ENCODE data around the gene OR51B4. TPM values are rescaled to one million over a fixed set of nuclear protein-coding genes. Genes with fewer than 3 reads are reported as not detected.

OR51B4 gene
- total and polyA plus RNA-seq, 2 donors (not counting 3 experiments of a cell fraction or from before 2014, with no cell fraction given): 0.08 TPM; not detected in 1

DNA sequence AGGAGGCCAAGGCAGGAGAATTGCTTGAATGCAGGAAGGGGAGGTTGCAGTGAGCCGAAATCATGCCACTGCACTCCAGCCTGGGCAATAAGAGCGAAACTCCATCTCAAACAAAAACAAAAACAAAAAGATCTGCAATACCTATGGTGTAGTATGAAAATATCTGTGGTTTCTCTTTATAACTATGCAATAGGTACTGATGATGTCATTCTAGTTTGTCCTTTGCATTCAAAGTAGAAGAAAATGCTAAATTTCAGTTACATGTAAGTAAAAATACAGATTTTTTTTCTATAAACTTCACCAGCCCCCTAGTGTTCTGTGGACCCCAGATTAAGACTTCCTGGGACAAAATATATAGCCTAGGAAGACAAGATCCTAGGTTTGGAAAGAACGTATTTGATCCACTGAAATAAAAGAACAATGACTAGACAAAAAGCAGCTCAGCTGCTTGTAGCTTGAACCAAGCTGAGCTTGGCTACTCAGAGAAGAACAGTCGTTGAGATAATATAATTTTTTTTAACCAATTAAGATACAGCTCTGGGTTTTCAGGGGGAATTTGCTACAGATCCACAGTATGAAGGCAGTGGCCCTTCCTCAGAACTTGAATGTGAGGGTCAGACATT is 29.2 kb downstream of the OR51B4 start:
- Histone ChIP-seq H3K4me2 (ENCODE audit: insufficient read depth, low read length) (no peak overlapping the region), H2AFZ (ENCODE audit: low read depth, low read length) (no peak overlapping the region), H3K9me1 (replicated peaks; ENCODE audit: control insufficient read depth, extremely low read depth, insufficient read depth, low read length) (no peaks in the 10 kb centered on the region), H3K4me3 (replicated peaks in 1 of 3; ENCODE audit: insufficient read depth in 1 of 3, low read depth in 1 of 3, low read length in 3 of 3) (no peak overlapping the region), H3K27me3 (ENCODE audit: control insufficient read depth in 2 of 2, insufficient read depth in 2 of 2, low read length in 2 of 2) (no peaks in the 10 kb centered on the region), H3K79me2 (ENCODE audit: control insufficient read depth, insufficient read depth, low read length) (no peaks in the 10 kb centered on the region), H4K20me1 (replicated peaks; ENCODE audit: control insufficient read depth, extremely low read depth, insufficient read depth, low read length) (no peaks in the 10 kb centered on the region), H3K9me3 (replicated peaks; ENCODE audit: control insufficient read depth, insufficient read depth, low read length) (no peaks in the 10 kb centered on the region), H3K4me1 (ENCODE audit: control insufficient read depth, extremely low read depth, insufficient read depth, low read length) (no peaks in the 10 kb centered on the region), H3K27ac (ENCODE audit: insufficient read depth, low read depth, low read length) (no peak overlapping the region), H3K9ac (replicated peaks; ENCODE audit: extremely low read depth, insufficient read depth, low read length) (no peak overlapping the region), H3K36me3 (ENCODE audit: control insufficient read depth in 2 of 2, extremely low read depth in 1 of 2, insufficient read depth in 2 of 2, low read length in 2 of 2) (no peaks in the 10 kb centered on the region)
- intact Hi-C loops (cut with micrococcal nuclease) (no loop called here), dilution Hi-C loops (cut with MboI; ENCODE audit: extremely low pct_ligation_motif_present, low sequenced_read_pairs) (no loop called here)
- ChIA-PET POLR2A (no interaction called here), CTCF (no interaction called here)
- no peak for FAIRE-seq
- TF ChIP-seq MYC (IDR thresholded peaks at IDR 0.05; ENCODE audit: low read depth, low read length) (no peak), EZH2 (IDR thresholded peaks at IDR 0.05; ENCODE audit: borderline replicate concordance, low read depth, low read length, severe bottlenecking) (no peak), GATA2 (IDR thresholded peaks at IDR 0.05; ENCODE audit: insufficient read depth, insufficient read length, low read depth, low read length) (no peak)
- DNase-seq (ENCODE audit: low read depth, low spot score): no peak
- no TSS peak for BruUV-seq (replicated peaks)

DNA sequence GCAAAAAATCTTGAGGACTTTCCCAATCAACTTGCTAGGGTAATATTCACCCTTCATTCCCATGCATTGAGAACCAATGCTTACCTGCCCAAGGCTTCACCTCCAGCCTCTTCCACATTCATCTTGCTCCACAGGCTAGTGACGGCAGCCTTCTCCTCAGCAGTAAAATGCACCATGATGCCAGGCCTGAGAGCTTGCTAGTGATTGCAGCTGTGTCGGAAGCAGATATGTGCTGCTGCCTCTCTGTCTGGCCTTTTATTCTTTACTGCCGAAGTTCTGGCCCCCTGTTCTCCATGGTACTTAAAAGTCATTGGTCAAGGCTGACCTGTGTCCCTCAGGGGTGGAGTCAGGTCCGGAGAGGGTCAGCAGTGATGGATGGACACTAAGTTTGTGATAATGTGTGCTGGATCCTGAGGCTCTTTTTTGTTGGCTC is 32.0 kb downstream of the OR51B4 start, which contains the start of gene HBE1:
TSS of gene HBE1 (minus strand) at position 231 of the 433 bp plus-strand sequence. CDS start at position 176, 55 bp downstream.
- POLR2A ChIA-PET: no interaction called here

More for the DNA sequence above, 32.0 kb downstream of the OR51B4 start, which contains the start of gene HBE1:
- Histone ChIP-seq H3K9me3 (replicated peaks; ENCODE audit: control insufficient read depth, insufficient read depth, low read length) (no peaks in the 10 kb centered on the region), H4K20me1 (replicated peaks; ENCODE audit: control insufficient read depth, extremely low read depth, insufficient read depth, low read length) (no peaks in the 10 kb centered on the region), H3K4me3 (replicated peaks in 1 of 3; ENCODE audit: insufficient read depth in 1 of 3, low read depth in 1 of 3, low read length in 3 of 3) (no peak within 1 kb of the TSS), H3K36me3 (ENCODE audit: control insufficient read depth in 2 of 2, extremely low read depth in 1 of 2, insufficient read depth in 2 of 2, low read length in 2 of 2) (no peaks in the 10 kb centered on the region), H3K27ac (ENCODE audit: insufficient read depth, low read depth, low read length) (no peak within 1 kb of the TSS), H3K9me1 (replicated peaks; ENCODE audit: control insufficient read depth, extremely low read depth, insufficient read depth, low read length) (no peaks in the 10 kb centered on the region), H3K9ac (replicated peaks; ENCODE audit: extremely low read depth, insufficient read depth, low read length) (no peak within 1 kb of the TSS), H3K27me3 (ENCODE audit: control insufficient read depth in 2 of 2, insufficient read depth in 2 of 2, low read length in 2 of 2) (no peaks in the 10 kb centered on the region), H2AFZ (ENCODE audit: low read depth, low read length) (no peak within 1 kb of the TSS), H3K79me2 (ENCODE audit: control insufficient read depth, insufficient read depth, low read length) (no peaks in the 10 kb centered on the region), H3K4me1 (ENCODE audit: control insufficient read depth, extremely low read depth, insufficient read depth, low read length) (no peaks in the 10 kb centered on the region), H3K4me2 (ENCODE audit: insufficient read depth, low read length) (no peak within 1 kb of the TSS)
- no peak for TF ChIP-seq FOS (IDR thresholded peaks at IDR 0.05; ENCODE audit: borderline replicate concordance, insufficient read depth, low read length)
- no peak for TF ChIP-seq JUN (IDR thresholded peaks at IDR 0.05; ENCODE audit: borderline replicate concordance, insufficient read depth, insufficient read length, low read depth)
- TF ChIP-seq POLR2A (IDR thresholded peaks at IDR 0.05; ENCODE audit: low read depth, low read length): no peak
- TF ChIP-seq POLR2AphosphoS5 (IDR thresholded peaks at IDR 0.05; ENCODE audit: insufficient read depth, low read depth, low read length): no peak
- no peak for TF ChIP-seq GATA2 (IDR thresholded peaks at IDR 0.05; ENCODE audit: insufficient read depth, insufficient read length, low read depth, low read length)
- TF ChIP-seq MYC (IDR thresholded peaks at IDR 0.05; ENCODE audit: low read depth, low read length): no peak
- TF ChIP-seq CTCF (IDR thresholded peaks at IDR 0.05; ENCODE audit: extremely low read depth in 1 of 2, insufficient read depth in 1 of 2, low read depth in 1 of 2, low read length in 2 of 2): no peak
- TF ChIP-seq EZH2 (IDR thresholded peaks at IDR 0.05; ENCODE audit: borderline replicate concordance, low read depth, low read length, severe bottlenecking): no peak
- TF ChIP-seq MAX (IDR thresholded peaks at IDR 0.05; ENCODE audit: insufficient read depth, insufficient read length): no peak
- dilution Hi-C loops (cut with MboI; ENCODE audit: extremely low pct_ligation_motif_present, low sequenced_read_pairs) (no loop called here), intact Hi-C loops (cut with micrococcal nuclease) (no loop called here)
- CTCF ChIA-PET: interaction anchor here (1.6 kb wide), 1 partner anchor 10 kb away, joined by 4 read pairs; no protein-coding TSS in a partner anchor
- DNase-seq (ENCODE audit: low read depth, low spot score): no peak
- no peak for FAIRE-seq
- BruUV-seq (replicated peaks): no TSS peak
